ENCODE results near the gene SCARB2. TPM values are rescaled to one million over a fixed set of nuclear protein-coding genes. Genes with fewer than 3 reads are reported as not detected.

SCARB2 gene
- total and polyA plus RNA-seq, 2 of the 4 experiments (the other 2 are of a cell fraction): 69.2 to 102 TPM

- Histone ChIP-seq H4K8ac (ENCODE audit: low read depth in 2 of 2, low read length in 2 of 2) (peak overlapping the region; percentile 92 to 94), H3K4me3 (ENCODE audit: insufficient read depth, low read depth, low read length) (peak overlapping the region; percentile 87), H2BK15ac (ENCODE audit: low read depth, low read length) (0 out of 3 replicates have a peak overlapping the region, but pooled peaks have one; percentile 1), H2AK5ac (ENCODE audit: low read depth, low read length) (peak overlapping the region; percentile 92), H3K79me1 (ENCODE audit: low read depth in 1 of 2, low read length in 2 of 2) (peaks cover 10 to 45% of the 10 kb centered on the region in 2 experiments), H4K5ac (ENCODE audit: low read depth, low read length) (peak overlapping the region; percentile 93), H2BK5ac (ENCODE audit: low read depth, low read length, poor library complexity, severe bottlenecking) (peak overlapping the region; percentile 80), H3K27ac (ENCODE audit: insufficient read depth, low read length) (peak overlapping the region; percentile 91), H3K23ac (ENCODE audit: low read depth, low read length) (peak overlapping the region; percentile 55), H3K18ac (ENCODE audit: low read depth, low read length) (peak overlapping the region; percentile 65), H4K91ac (ENCODE audit: insufficient read depth, low read depth, low read length) (peak overlapping the region; percentile 71), H3K9ac (ENCODE audit: low read depth, low read length) (peak overlapping the region; percentile 91), H3K36me3 (ENCODE audit: control insufficient read depth, insufficient read depth, low read length) (peaks cover 1% of the 10 kb centered on the region; the same call in 1 of the 2 replicates), H3K14ac (replicated peaks; ENCODE audit: low read depth, low read length) (peak overlapping the region; percentile 84), H4K20me1 (ENCODE audit: insufficient read depth, low read length) (peaks cover 9% of the 10 kb centered on the region; the same call in 1 of the 2 replicates), H3K9me1 (ENCODE audit: insufficient read depth, low read length) (peaks cover 15% of the 10 kb centered on the region), H3K4me2 (ENCODE audit: low read depth, low read length) (peak overlapping the region; percentile 93), H3K56ac (ENCODE audit: extremely low read depth, insufficient read depth, low read length) (peak overlapping the region; percentile 72), H3K4me1 (ENCODE audit: control insufficient read depth, insufficient read depth, low read length) (peaks cover 10% of the 10 kb centered on the region), H3K27me3 (ENCODE audit: control insufficient read depth, insufficient read depth, low read length) (no peaks in the 10 kb centered on the region), H2AK9ac (replicated peaks; ENCODE audit: low read depth, low read length, poor library complexity) (peak overlapping the region; percentile 84), H3K9me3 (ENCODE audit: control insufficient read depth, insufficient read depth, low read length) (no peaks in the 10 kb centered on the region), H2BK120ac (ENCODE audit: low read depth, low read length) (peak overlapping the region; percentile 44), H2AFZ (replicated peaks; ENCODE audit: low read length, poor library complexity) (peak overlapping the region; percentile 96), H3K4ac (ENCODE audit: low read depth, low read length) (peak overlapping the region; percentile 83), H2BK20ac (ENCODE audit: low read depth, low read length) (no peak overlapping the region)
- 35% methylated on average over 4 of the region's 10 CpGs; no CpG with 5 or more reads in 1 of the 2 experiments for WGBS, 2 experiments (ENCODE audit: extremely low coverage in 2 of 2, insufficient read length in 1 of 2)
- ATAC-seq (ENCODE audit: low read depth) (no peak), DNase-seq (no peak)
- ChIA-PET CTCF (no interaction called here), POLR2A (ENCODE audit: unreplicated experiment) (no interaction called here)
- in situ Hi-C loops (cut with MboI; ENCODE audit: low sequenced_read_pairs) (no loop called here), intact Hi-C loops (cut with micrococcal nuclease) (no loop called here), dilution Hi-C loops (cut with HindIII; ENCODE audit: low sequenced_read_pairs, unreplicated experiment) (no loop called here)
- no TSS peak for BruUV-seq (replicated peaks)
- TF ChIP-seq BHLHE40 (IDR thresholded peaks at IDR 0.05; ENCODE audit: low read depth, low read length) (no peak), MAFK (IDR thresholded peaks at IDR 0.05; ENCODE audit: low read depth, low read length) (no peak), RCOR1 (IDR thresholded peaks at IDR 0.05; ENCODE audit: insufficient replicate concordance, low read length) (no peak), USF2 (IDR thresholded peaks at IDR 0.05; ENCODE audit: low read depth, low read length) (no peak), RAD21 (IDR thresholded peaks at IDR 0.05; ENCODE audit: low read length) (no peak), ELK1 (IDR thresholded peaks at IDR 0.05; ENCODE audit: borderline replicate concordance, low read depth, low read length) (no peak), CEBPB (IDR thresholded peaks at IDR 0.05; ENCODE audit: low read depth, low read length) (no peak; the same call in 1 of the 2 replicates), NFE2L2 (IDR thresholded peaks at IDR 0.05; ENCODE audit: low read depth, low read length) (no peak), SMC3 (IDR thresholded peaks at IDR 0.05; ENCODE audit: low read depth, low read length) (no peak), MXI1 (IDR thresholded peaks at IDR 0.05; ENCODE audit: borderline replicate concordance, low read depth, low read length) (no peak), RFX5 (IDR thresholded peaks at IDR 0.05; ENCODE audit: low read depth, low read length) (no peak), POLR2A (IDR thresholded peaks at IDR 0.05; ENCODE audit: low read depth, low read length) (no peak), MAZ (IDR thresholded peaks at IDR 0.05; ENCODE audit: borderline replicate concordance, low read depth, low read length) (no peak), FOS (IDR thresholded peaks at IDR 0.05; ENCODE audit: low read depth, low read length) (no peak), CHD1 (IDR thresholded peaks at IDR 0.05; ENCODE audit: low read depth, low read length) (no peak)
Observed at GRCh38 chr4:76214177-76214675, 602 bp upstream of the SCARB2 start.
